ENCODE measurements around the gene CCDC33. TPM values are rescaled to one million over a fixed set of nuclear protein-coding genes. Genes with fewer than 3 reads are reported as not detected.

Gene CCDC33
- total and polyA plus RNA-seq, 10 donors = 0.08 TPM; not detected in 9

DNA sequence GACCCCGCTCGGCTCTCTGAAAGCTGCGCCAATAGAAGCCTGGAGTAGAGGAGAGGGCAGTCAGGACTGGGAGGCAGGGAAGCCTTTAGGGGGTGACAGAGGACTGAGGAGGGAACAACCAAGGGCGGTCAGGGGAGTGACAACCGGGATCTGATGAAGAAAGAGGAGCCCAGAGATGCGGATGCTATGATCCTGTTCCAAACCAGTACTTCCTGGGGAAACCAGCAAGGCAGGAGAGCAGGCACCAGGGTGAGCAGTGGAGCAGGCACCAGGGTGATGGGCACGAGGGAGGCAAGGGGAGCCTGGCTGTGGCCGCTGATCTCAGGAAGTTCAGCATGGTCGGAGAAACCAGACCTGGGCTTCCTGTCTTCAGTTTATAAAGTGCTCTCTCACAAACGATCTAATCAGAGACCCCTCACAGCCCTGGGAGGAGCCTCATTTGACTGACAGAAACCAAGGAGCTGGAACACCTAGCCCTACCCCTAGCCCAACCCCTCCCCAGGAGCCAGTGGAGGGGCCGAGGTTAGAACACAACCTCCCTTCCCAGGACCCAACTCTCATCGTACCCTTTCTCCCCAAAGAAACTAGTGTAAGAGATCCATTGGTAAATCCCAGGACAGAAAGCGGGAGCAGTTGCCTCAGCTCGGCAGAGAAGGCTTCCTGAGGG lies 34.9 kb downstream of the CCDC33 start:
- DNase-seq = no peak
- Histone ChIP-seq H3K4me1 (no peaks in the 10 kb centered on the region), H3K27ac (no peak overlapping the region), H3K36me3 (no peaks in the 10 kb centered on the region), H3K9me3 (no peaks in the 10 kb centered on the region), H3K27me3 (replicated peaks in 1 of 7) (peaks cover 0 to 63% (median 0%) of the 10 kb centered on the region in 7 donors), H3K4me3 (no peak overlapping the region)
- intact Hi-C loops (cut with DNase I; ENCODE audit: low total_unique reads) = no loop called here
- TF ChIP-seq POLR2AphosphoS5 (IDR thresholded peaks at IDR 0.05) = no peak
- TF ChIP-seq, protein P1, sequence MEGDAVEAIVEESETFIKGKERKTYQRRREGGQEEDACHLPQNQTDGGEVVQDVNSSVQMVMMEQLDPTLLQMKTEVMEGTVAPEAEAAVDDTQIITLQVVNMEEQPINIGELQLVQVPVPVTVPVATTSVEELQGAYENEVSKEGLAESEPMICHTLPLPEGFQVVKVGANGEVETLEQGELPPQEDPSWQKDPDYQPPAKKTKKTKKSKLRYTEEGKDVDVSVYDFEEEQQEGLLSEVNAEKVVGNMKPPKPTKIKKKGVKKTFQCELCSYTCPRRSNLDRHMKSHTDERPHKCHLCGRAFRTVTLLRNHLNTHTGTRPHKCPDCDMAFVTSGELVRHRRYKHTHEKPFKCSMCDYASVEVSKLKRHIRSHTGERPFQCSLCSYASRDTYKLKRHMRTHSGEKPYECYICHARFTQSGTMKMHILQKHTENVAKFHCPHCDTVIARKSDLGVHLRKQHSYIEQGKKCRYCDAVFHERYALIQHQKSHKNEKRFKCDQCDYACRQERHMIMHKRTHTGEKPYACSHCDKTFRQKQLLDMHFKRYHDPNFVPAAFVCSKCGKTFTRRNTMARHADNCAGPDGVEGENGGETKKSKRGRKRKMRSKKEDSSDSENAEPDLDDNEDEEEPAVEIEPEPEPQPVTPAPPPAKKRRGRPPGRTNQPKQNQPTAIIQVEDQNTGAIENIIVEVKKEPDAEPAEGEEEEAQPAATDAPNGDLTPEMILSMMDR (IDR thresholded peaks at IDR 0.05 in 8 of 11, conservative IDR thresholded peaks at IDR 0.05 in 3 of 11) = no peak
- no peak for TF ChIP-seq POLR2A (IDR thresholded peaks at IDR 0.05)
- 33 to 37% (median 34%) methylated on average over 14 of the region's 14 CpGs for WGBS, 5 donors

DNA sequence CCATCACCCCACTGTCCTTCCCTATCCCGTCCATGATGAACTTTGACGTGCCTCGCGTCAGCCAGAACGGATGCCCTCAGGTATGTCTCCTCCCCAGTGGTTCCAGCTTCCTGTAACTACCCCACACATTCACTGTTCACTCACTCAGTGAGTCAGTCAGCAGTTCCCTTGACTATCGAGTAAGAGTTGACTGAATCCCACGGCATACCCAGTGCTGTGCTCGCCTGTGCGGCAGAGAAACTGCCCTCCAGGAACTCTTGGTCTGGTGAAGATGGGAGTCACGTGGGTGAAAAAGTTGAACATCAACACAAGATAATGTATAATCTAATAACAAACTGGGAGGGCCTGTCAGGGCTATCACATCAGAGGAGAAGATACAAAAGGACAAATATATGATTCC lies 36.7 kb downstream of the CCDC33 start:
- intact Hi-C loops (cut with DNase I; ENCODE audit: low total_unique reads) = no loop called here
- DNase-seq = no peak
- TF ChIP-seq, protein P1 (IDR thresholded peaks at IDR 0.05 in 8 of 11, conservative IDR thresholded peaks at IDR 0.05 in 3 of 11) = no peak
- TF ChIP-seq POLR2AphosphoS5 (IDR thresholded peaks at IDR 0.05) = no peak
- no peak for TF ChIP-seq POLR2A (IDR thresholded peaks at IDR 0.05)
- Histone ChIP-seq H3K27ac (no peak overlapping the region), H3K4me3 (no peak overlapping the region), H3K4me1 (no peaks in the 10 kb centered on the region), H3K27me3 (replicated peaks in 1 of 7) (peaks cover 0 to 58% (median 0%) of the 10 kb centered on the region in 7 donors), H3K36me3 (no peaks in the 10 kb centered on the region), H3K9me3 (no peaks in the 10 kb centered on the region)
- WGBS, 5 donors = 87 to 91% (median 88%) methylated on average over 10 of the region's 10 CpGs

- no peak for TF ChIP-seq POLR2A (IDR thresholded peaks at IDR 0.05)
- no peak for TF ChIP-seq POLR2AphosphoS5 (IDR thresholded peaks at IDR 0.05)
- TF ChIP-seq, protein P1 (IDR thresholded peaks at IDR 0.05 in 8 of 11, conservative IDR thresholded peaks at IDR 0.05 in 3 of 11) = no peak
- no peaks in the 10 kb centered on the region for H3K36me3 ChIP-seq
- no peak overlapping the region for H3K27ac ChIP-seq
- 71 to 82% (median 78%) methylated on average over 3 of the region's 3 CpGs for WGBS, 5 donors
- H3K4me3 ChIP-seq = no peak overlapping the region
- no peak for DNase-seq
- no peaks in the 10 kb centered on the region for H3K4me1 ChIP-seq
- H3K27me3 ChIP-seq (replicated peaks in 1 of 7) = peaks cover 0 to 50% (median 0%) of the 10 kb centered on the region in 7 donors
- intact Hi-C loops (cut with DNase I; ENCODE audit: low total_unique reads) = no loop called here
- H3K9me3 ChIP-seq = no peaks in the 10 kb centered on the region
Observed at GRCh38 chr15:74274470-74275038, 38.4 kb downstream of the CCDC33 start.

DNA sequence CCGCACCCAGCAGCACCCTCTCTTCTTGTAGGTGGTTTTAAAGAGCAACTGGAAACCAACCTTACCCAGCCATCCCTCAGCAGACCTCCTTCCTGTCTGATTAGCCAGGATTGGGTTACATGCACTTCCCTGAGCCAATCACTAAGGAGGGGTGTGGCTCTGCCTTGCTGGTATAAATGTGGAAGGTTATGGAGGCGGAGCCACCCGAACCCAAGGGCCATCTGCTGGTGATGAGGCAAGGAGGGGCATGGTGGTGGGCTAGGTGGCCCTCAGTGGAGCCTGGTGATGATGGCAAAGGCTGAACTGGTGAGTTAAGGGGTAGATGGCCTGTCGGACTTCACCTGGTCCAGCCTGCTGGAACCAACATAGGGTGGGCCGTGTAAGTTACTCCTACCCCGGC lies 39.8 kb downstream of the CCDC33 start:
- H3K27ac ChIP-seq = no peak overlapping the region
- 89 to 95% (median 90%) methylated on average over 6 of the region's 6 CpGs for WGBS, 5 donors
- H3K9me3 ChIP-seq = no peaks in the 10 kb centered on the region
- H3K36me3 ChIP-seq = no peaks in the 10 kb centered on the region
- TF ChIP-seq, protein P1 (IDR thresholded peaks at IDR 0.05 in 8 of 11, conservative IDR thresholded peaks at IDR 0.05 in 3 of 11) = no peak
- TF ChIP-seq POLR2A (IDR thresholded peaks at IDR 0.05) (no peak), POLR2AphosphoS5 (IDR thresholded peaks at IDR 0.05) (no peak)
- peaks cover 0 to 50% (median 0%) of the 10 kb centered on the region in 7 donors for H3K27me3 ChIP-seq (replicated peaks in 1 of 7)
- H3K4me1 ChIP-seq = no peaks in the 10 kb centered on the region
- DNase-seq = no peak
- intact Hi-C loops (cut with DNase I; ENCODE audit: low total_unique reads) = no loop called here
- H3K4me3 ChIP-seq = no peak overlapping the region

All from spleen (tissue), 11 donors.